IMR-90 (cell line): ENCODE results near the gene GDPD3. TPM values are rescaled to one million over a fixed set of nuclear protein-coding genes. Genes with fewer than 3 reads are reported as not detected.

ENCODE experiments used
- ATAC-seq: fragments of 200-7000 bp; cut with Tn5 transposase; 2 replicates; pipeline ENCODE4 v1.9.1; 2020; ENCODE audit warnings: low read depth, mild to moderate bottlenecking, moderate library complexity
- BruUV-seq: library from RNA; stranded (reverse); fragments of 400-500 nt; replicated peaks from 2 replicates; lab custom pipeline; 2021; lab: Mats Ljungman, UMichigan
- CTCF ChIA-PET: fragments of 300-600 bp; formaldehyde crosslinking; extraction: SDS; loops from one replicate; lab custom pipeline; 2021; ENCODE audit warnings: antibody characterized with exemption; lab: Yijun Ruan, JAX
- POLR2A ChIA-PET: fragments of 300-600 bp; sonication (Branson Sonifier 250); formaldehyde crosslinking; loops from one replicate; lab custom pipeline; 2022; ENCODE audit warnings: antibody characterized with exemption; ENCODE audit not compliant: unreplicated experiment; lab: Charles Lee
- DNase-seq: peaks from one replicate; pipeline ENCODE4 v3.0.0; 2013
- H2AFZ ChIP-seq: replicated peaks from 2 replicates; pipeline ENCODE3; 2013; ENCODE audit warnings: low read length, mild to moderate bottlenecking; ENCODE audit not compliant: poor library complexity
- H2AK5ac ChIP-seq: 2 replicates; pipeline ENCODE4 v1.6.1; 2013; ENCODE audit warnings: low read depth, low read length, inconsistent platforms
- H2AK9ac ChIP-seq: replicated peaks from 2 replicates; pipeline ENCODE3; 2013; ENCODE audit warnings: mild to moderate bottlenecking, low read depth, low read length, moderate library complexity; ENCODE audit not compliant: poor library complexity
- H2BK120ac ChIP-seq: 2 replicates; pipeline ENCODE4 v1.6.1; 2013; ENCODE audit warnings: low read depth, low read length, inconsistent platforms
- H2BK15ac ChIP-seq: 3 replicates; pipeline ENCODE4 v1.6.1; 2013; ENCODE audit warnings: low read depth, low read length, inconsistent platforms
- H2BK20ac ChIP-seq: 2 replicates; pipeline ENCODE4 v1.6.1; 2013; ENCODE audit warnings: low read depth, mild to moderate bottlenecking, inconsistent platforms, low read length, moderate library complexity
- H2BK5ac ChIP-seq: 2 replicates; pipeline ENCODE4 v1.6.1; 2013; ENCODE audit warnings: mild to moderate bottlenecking, low read depth, low read length, inconsistent platforms; ENCODE audit not compliant: poor library complexity, severe bottlenecking
- H3K14ac ChIP-seq: replicated peaks from 2 replicates; pipeline ENCODE4 v1.6.1; 2013; ENCODE audit warnings: low read depth, low read length, inconsistent platforms
- H3K18ac ChIP-seq: 2 replicates; pipeline ENCODE4 v1.6.1; 2013; ENCODE audit warnings: low read depth, low read length, control low read depth
- H3K23ac ChIP-seq: 2 replicates; pipeline ENCODE4 v1.6.1; 2013; ENCODE audit warnings: low read depth, low read length, inconsistent platforms
- H3K27ac ChIP-seq: 2 replicates; pipeline ENCODE4 v1.5.1; 2013; ENCODE audit warnings: mild to moderate bottlenecking, control low read depth, low read length; ENCODE audit not compliant: insufficient read depth
- H3K27me3 ChIP-seq: 2 replicates; pipeline ENCODE4 v1.6.1; 2013; ENCODE audit warnings: low read length; ENCODE audit not compliant: control insufficient read depth, insufficient read depth
- H3K36me3 ChIP-seq: 2 replicates; pipeline ENCODE4 v1.6.1; 2013; ENCODE audit warnings: low read length, mixed read lengths; ENCODE audit not compliant: control insufficient read depth, insufficient read depth
- H3K4ac ChIP-seq: 2 replicates; pipeline ENCODE4 v1.6.1; 2013; ENCODE audit warnings: low read depth, low read length, inconsistent platforms
- H3K4me1 ChIP-seq: 2 replicates; pipeline ENCODE4 v1.6.1; 2013; ENCODE audit warnings: low read length, mixed read lengths; ENCODE audit not compliant: control insufficient read depth, insufficient read depth
- H3K4me2 ChIP-seq: 2 replicates; pipeline ENCODE4 v1.6.1; 2013; ENCODE audit warnings: low read depth, mild to moderate bottlenecking, control low read depth, low read length, moderate library complexity
- H3K4me3 ChIP-seq: 2 replicates; pipeline ENCODE4 v1.5.1; 2013; ENCODE audit warnings: low read depth, mild to moderate bottlenecking, control low read depth, low read length, moderate library complexity; ENCODE audit not compliant: insufficient read depth
- H3K56ac ChIP-seq: 2 replicates; pipeline ENCODE4 v1.6.1; 2013; ENCODE audit warnings: low read length, inconsistent platforms; ENCODE audit not compliant: insufficient read depth; ENCODE audit errors: extremely low read depth
- H3K79me1 ChIP-seq, 2 experiments: 2 replicates each; pipeline ENCODE4 v1.6.1; 2013; ENCODE audit warnings: low read length in 2 of 2, inconsistent platforms in 1 of 2, low read depth in 1 of 2
- H3K9ac ChIP-seq: 2 replicates; pipeline ENCODE4 v1.6.1; 2013; ENCODE audit warnings: low read depth, low read length, control low read depth
- H3K9me1 ChIP-seq: 2 replicates; pipeline ENCODE4 v1.6.1; 2013; ENCODE audit warnings: low read length, inconsistent platforms; ENCODE audit not compliant: insufficient read depth
- H3K9me3 ChIP-seq: 2 replicates; pipeline ENCODE4 v1.6.1; 2013; ENCODE audit warnings: low read length; ENCODE audit not compliant: control insufficient read depth, insufficient read depth
- H4K20me1 ChIP-seq: 2 replicates; pipeline ENCODE4 v1.6.1; 2013; ENCODE audit warnings: low read length, inconsistent platforms; ENCODE audit not compliant: insufficient read depth
- H4K5ac ChIP-seq: 2 replicates; pipeline ENCODE4 v1.6.1; 2013; ENCODE audit warnings: mild to moderate bottlenecking, low read depth, low read length, control low read depth
- H4K8ac ChIP-seq, 2 experiments: 2 replicates each; pipeline ENCODE4 v1.6.1; 2013; ENCODE audit warnings: low read depth in 2 of 2, low read length in 2 of 2, control low read depth in 1 of 2, inconsistent platforms in 1 of 2
- H4K91ac ChIP-seq: 2 replicates; pipeline ENCODE4 v1.6.1; 2013; ENCODE audit warnings: low read depth, low read length, inconsistent platforms; ENCODE audit not compliant: insufficient read depth
- BHLHE40 ChIP-seq: fragments of 150-350 bp; IDR thresholded peaks from 2 replicates; pipeline ENCODE4 v1.6.1; 2016; ENCODE audit warnings: mild to moderate bottlenecking, low read depth, low read length
- CEBPB ChIP-seq: IDR thresholded peaks from 2 replicates; pipeline ENCODE4 v1.6.1; 2012; ENCODE audit warnings: low read depth, low read length, improper control_type of control experiment
- CHD1 ChIP-seq: IDR thresholded peaks from 2 replicates; pipeline ENCODE4 v1.6.1; 2012; ENCODE audit warnings: low read depth, low read length, improper control_type of control experiment
- FOS ChIP-seq: fragments of 150-350 bp; IDR thresholded peaks from 2 replicates; pipeline ENCODE4 v1.6.1; 2016; ENCODE audit warnings: low read depth, low read length
- MAFK ChIP-seq: IDR thresholded peaks from 2 replicates; pipeline ENCODE4 v1.6.1; 2012; ENCODE audit warnings: low read depth, low read length, improper control_type of control experiment
- MAZ ChIP-seq: IDR thresholded peaks from 2 replicates; pipeline ENCODE4 v1.6.1; 2012; ENCODE audit warnings: low read depth, mild to moderate bottlenecking, low read length, improper control_type of control experiment, moderate library complexity, borderline replicate concordance
- MXI1 ChIP-seq: IDR thresholded peaks from 2 replicates; pipeline ENCODE4 v1.6.1; 2012; ENCODE audit warnings: low read depth, mild to moderate bottlenecking, low read length, moderate library complexity, borderline replicate concordance
- NFE2L2 ChIP-seq: fragments of 150-350 bp; IDR thresholded peaks from 2 replicates; pipeline ENCODE4 v1.6.1; 2016; ENCODE audit warnings: low read depth, mild to moderate bottlenecking, low read length
- RAD21 ChIP-seq: IDR thresholded peaks from 2 replicates; pipeline ENCODE4 v1.6.1; 2012; ENCODE audit warnings: low read length, improper control_type of control experiment
- RCOR1 ChIP-seq: IDR thresholded peaks from 2 replicates; pipeline ENCODE4 v1.6.1; 2012; ENCODE audit warnings: mild to moderate bottlenecking, low read length, improper control_type of control experiment; ENCODE audit not compliant: insufficient replicate concordance
- RFX5 ChIP-seq: IDR thresholded peaks from 2 replicates; pipeline ENCODE4 v1.8.0; 2012; ENCODE audit warnings: low read depth, mild to moderate bottlenecking, low read length, moderate library complexity
- SMC3 ChIP-seq: fragments of 150-350 bp; IDR thresholded peaks from 2 replicates; pipeline ENCODE4 v1.6.1; 2016; ENCODE audit warnings: low read depth, mild to moderate bottlenecking, antibody characterized with exemption, low read length, moderate library complexity
- WGBS, 2 experiments: methylation state at CpG; one replicate each; pipeline versions ENCODE4 v1.1.5 to v1.1.7; 2013; ENCODE audit warnings: missing lambda C conversion rate in 2 of 2; ENCODE audit not compliant: insufficient read length in 1 of 2; ENCODE audit errors: extremely low coverage in 2 of 2; 5-methylcytosine and 5-hydroxymethylcytosine counted together
- dilution Hi-C: fragments of 300-500 bp; cut with HindIII; formaldehyde crosslinking; loops from one replicate; pipeline ENCODE4 v1.14.3; 2018; ENCODE audit warnings: low sequenced_read_pairs; ENCODE audit not compliant: unreplicated experiment
- in situ Hi-C: fragments of 300-500 bp; cut with MboI; formaldehyde crosslinking; loops from 3 replicates; pipeline ENCODE4 v1.14.3; 2019; ENCODE audit warnings: low sequenced_read_pairs, inconsistent platforms, mixed read lengths
- intact Hi-C: fragments of 100-400 bp; cut with micrococcal nuclease; formaldehyde crosslinking; loops from 2 replicates; pipeline ENCODE4 v1.10.0; 2022
- polyA plus RNA-seq, 3 experiments: library from polyadenylated mRNA; depleted of rRNA; stranded (reverse); fragments of >200 nt; gene quantifications; 2 replicates each; pipeline ENCODE4 v1.2.3, GENCODE V29; 2012; ENCODE audit warnings: low replicate concordance in 1 of 3
- total RNA-seq: library from RNA; depleted of rRNA; stranded (reverse); fragments of >200 nt; gene quantifications from 2 replicates; pipeline ENCODE4 v1.2.3, GENCODE V29; 2012
- TF ChIP-seq, protein P1 (sequence below): fragments of 150-350 bp; IDR thresholded peaks from 2 replicates; pipeline ENCODE4 v1.6.1; 2016; ENCODE audit warnings: low read depth, mild to moderate bottlenecking, low read length, moderate library complexity, borderline replicate concordance
- TF ChIP-seq, protein P2 (sequence below): conservative IDR thresholded peaks from 2 replicates; pipeline ENCODE4 v1.5.1; 2012; ENCODE audit warnings: mild to moderate bottlenecking, low read depth, low read length, improper control_type of control experiment
- TF ChIP-seq, protein P3 (sequence below): fragments of 150-350 bp; IDR thresholded peaks from 2 replicates; pipeline ENCODE4 v1.6.1; 2017; ENCODE audit warnings: mild to moderate bottlenecking, antibody characterized with exemption, low read length, low read depth

Gene GDPD3
- total and polyA plus RNA-seq, 2 of the 4 experiments (the other 2 are of a cell fraction) = under 0.01 to 19.5 TPM

DNA sequence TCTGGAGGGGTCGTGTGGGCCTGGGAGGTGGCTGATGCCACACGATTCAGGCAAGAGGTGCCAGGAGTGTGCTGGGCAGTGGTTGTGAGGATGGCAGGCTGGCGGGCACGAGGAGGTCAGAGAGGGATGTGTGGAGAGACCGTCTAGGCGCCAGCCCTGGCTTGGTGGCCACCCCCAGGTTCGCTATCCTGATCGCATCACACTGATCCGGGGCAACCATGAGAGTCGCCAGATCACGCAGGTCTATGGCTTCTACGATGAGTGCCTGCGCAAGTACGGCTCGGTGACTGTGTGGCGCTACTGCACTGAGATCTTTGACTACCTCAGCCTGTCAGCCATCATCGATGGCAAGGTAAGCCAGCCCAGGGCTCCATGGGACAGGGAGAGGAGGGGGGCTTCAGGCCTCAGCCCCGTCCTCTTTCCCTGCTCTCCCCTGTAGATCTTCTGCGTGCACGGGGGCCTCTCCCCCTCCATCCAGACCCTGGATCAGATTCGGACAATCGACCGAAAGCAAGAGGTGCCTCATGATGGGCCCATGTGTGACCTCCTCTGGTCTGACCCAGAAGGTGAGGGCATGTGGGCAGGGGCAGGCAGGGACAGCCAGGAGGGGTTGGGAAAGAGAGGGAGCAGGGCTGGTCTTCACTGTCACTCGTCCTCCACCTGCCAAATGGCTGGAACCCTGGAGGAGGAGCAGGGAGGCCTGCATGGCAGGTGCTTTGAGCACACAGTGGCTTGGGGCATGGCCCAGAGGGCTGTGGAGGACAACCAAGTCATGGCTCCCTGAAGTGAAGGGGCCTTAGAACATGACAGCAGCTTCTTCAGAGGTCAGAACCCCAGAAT is 29.9 kb downstream of the GDPD3 start:
- Histone ChIP-seq H2AK5ac (no peak overlapping the region), H4K5ac (no peak overlapping the region), H2BK20ac (no peak overlapping the region), H3K4me2 (no peak overlapping the region), H3K9ac (no peak overlapping the region), H3K9me3 (no peaks in the 10 kb centered on the region), H3K14ac (no peak overlapping the region), H2AK9ac (no peak overlapping the region), H3K27me3 (no peaks in the 10 kb centered on the region), H3K18ac (no peak overlapping the region), H4K20me1 (peaks cover 31% of the 10 kb centered on the region), H4K91ac (no peak overlapping the region), H3K9me1 (no peaks in the 10 kb centered on the region), H3K79me1 (peaks cover 25 to 39% of the 10 kb centered on the region in 2 experiments), H3K36me3 (peaks cover 63% of the 10 kb centered on the region), H2AFZ (no peak overlapping the region), H2BK5ac (no peak overlapping the region), H2BK15ac (no peak overlapping the region), H3K56ac (no peak overlapping the region), H2BK120ac (no peak overlapping the region), H3K23ac (no peak overlapping the region), H3K4me3 (no peak overlapping the region), H3K4me1 (no peaks in the 10 kb centered on the region), H4K8ac (no peak overlapping the region), H3K4ac (no peak overlapping the region), H3K27ac (no peak overlapping the region)
- ChIA-PET CTCF (no interaction called here), POLR2A (no interaction called here)
- DNase-seq = no peak
- in situ Hi-C loops = no loop called here
- 92% methylated on average over 4 of the region's 24 CpGs; no CpG with 5 or more reads in 1 of the 2 experiments for WGBS, 2 experiments
- BruUV-seq = no TSS peak
- dilution Hi-C loops = no loop called here
- intact Hi-C loops = no loop called here
- ATAC-seq = no peak
- TF ChIP-seq RCOR1 (no peak), BHLHE40 (no peak), SMC3 (no peak), MXI1 (no peak), MAZ (no peak), RAD21 (no peak), MAFK (no peak), CHD1 (no peak), CEBPB (no peak), FOS (no peak), RFX5 (no peak), NFE2L2 (no peak)
- TF ChIP-seq, protein P1, sequence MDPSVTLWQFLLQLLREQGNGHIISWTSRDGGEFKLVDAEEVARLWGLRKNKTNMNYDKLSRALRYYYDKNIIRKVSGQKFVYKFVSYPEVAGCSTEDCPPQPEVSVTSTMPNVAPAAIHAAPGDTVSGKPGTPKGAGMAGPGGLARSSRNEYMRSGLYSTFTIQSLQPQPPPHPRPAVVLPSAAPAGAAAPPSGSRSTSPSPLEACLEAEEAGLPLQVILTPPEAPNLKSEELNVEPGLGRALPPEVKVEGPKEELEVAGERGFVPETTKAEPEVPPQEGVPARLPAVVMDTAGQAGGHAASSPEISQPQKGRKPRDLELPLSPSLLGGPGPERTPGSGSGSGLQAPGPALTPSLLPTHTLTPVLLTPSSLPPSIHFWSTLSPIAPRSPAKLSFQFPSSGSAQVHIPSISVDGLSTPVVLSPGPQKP = no peak
- TF ChIP-seq, protein P2, sequence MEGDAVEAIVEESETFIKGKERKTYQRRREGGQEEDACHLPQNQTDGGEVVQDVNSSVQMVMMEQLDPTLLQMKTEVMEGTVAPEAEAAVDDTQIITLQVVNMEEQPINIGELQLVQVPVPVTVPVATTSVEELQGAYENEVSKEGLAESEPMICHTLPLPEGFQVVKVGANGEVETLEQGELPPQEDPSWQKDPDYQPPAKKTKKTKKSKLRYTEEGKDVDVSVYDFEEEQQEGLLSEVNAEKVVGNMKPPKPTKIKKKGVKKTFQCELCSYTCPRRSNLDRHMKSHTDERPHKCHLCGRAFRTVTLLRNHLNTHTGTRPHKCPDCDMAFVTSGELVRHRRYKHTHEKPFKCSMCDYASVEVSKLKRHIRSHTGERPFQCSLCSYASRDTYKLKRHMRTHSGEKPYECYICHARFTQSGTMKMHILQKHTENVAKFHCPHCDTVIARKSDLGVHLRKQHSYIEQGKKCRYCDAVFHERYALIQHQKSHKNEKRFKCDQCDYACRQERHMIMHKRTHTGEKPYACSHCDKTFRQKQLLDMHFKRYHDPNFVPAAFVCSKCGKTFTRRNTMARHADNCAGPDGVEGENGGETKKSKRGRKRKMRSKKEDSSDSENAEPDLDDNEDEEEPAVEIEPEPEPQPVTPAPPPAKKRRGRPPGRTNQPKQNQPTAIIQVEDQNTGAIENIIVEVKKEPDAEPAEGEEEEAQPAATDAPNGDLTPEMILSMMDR = no peak
- TF ChIP-seq, protein P3, sequence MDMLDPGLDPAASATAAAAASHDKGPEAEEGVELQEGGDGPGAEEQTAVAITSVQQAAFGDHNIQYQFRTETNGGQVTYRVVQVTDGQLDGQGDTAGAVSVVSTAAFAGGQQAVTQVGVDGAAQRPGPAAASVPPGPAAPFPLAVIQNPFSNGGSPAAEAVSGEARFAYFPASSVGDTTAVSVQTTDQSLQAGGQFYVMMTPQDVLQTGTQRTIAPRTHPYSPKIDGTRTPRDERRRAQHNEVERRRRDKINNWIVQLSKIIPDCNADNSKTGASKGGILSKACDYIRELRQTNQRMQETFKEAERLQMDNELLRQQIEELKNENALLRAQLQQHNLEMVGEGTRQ = no peak
